GM10248 (cell line): Measurements from ENCODE around the gene FAR2.

ENCODE experiments used
- CTCF ChIA-PET: fragments of 300-600 bp; sonication (Branson Sonifier 250); formaldehyde crosslinking; extraction: SDS; loops from one replicate; lab custom pipeline; 2021; ENCODE audit warnings: antibody characterized with exemption; lab: Yijun Ruan, JAX
- POLR2A ChIA-PET: fragments of 350-650 bp; sonication (Branson Sonifier 250); formaldehyde crosslinking; extraction: SDS; loops from one replicate; lab custom pipeline; 2020; ENCODE audit warnings: antibody characterized with exemption; lab: Yijun Ruan, JAX
- DNase-seq: peaks from one replicate; pipeline ENCODE4 v3.0.0; 2012; ENCODE audit errors: extremely low spot score
- TF ChIP-seq, protein P1 (sequence below): IDR thresholded peaks from 2 replicates; pipeline ENCODE4 v1.5.1; 2012; ENCODE audit warnings: mild to moderate bottlenecking, low read depth; ENCODE audit errors: extremely low read depth, missing control alignments, control extremely low read depth

Gene FAR2

DNA sequence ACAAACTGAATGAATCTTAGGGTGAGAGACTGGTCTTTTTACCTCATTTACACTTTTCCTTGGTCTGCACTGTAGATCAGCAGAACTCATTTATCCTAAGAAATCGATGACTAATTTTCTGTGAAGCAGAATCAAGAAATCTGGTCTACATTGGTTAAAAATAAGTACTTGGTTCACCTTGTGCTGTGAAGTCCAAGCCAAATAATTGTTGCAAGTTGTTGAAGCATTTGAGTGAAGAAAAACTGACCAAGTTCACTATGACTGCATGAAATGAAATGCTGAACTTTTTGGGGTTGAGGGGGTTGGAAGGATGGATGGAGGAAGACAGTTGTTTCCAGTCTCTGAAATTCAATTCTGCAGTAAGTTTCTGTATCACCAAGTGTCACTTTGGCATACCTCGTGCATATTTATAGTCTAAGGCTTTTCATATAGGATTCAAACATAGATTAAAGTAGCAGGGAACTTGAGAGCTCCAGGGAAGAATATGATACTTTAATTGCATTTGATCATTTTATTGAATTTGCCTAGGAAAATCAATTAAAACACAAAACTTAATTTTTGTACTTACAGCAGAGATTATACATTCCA, 75.0 kb downstream of the FAR2 start:
- TF ChIP-seq, protein P1, sequence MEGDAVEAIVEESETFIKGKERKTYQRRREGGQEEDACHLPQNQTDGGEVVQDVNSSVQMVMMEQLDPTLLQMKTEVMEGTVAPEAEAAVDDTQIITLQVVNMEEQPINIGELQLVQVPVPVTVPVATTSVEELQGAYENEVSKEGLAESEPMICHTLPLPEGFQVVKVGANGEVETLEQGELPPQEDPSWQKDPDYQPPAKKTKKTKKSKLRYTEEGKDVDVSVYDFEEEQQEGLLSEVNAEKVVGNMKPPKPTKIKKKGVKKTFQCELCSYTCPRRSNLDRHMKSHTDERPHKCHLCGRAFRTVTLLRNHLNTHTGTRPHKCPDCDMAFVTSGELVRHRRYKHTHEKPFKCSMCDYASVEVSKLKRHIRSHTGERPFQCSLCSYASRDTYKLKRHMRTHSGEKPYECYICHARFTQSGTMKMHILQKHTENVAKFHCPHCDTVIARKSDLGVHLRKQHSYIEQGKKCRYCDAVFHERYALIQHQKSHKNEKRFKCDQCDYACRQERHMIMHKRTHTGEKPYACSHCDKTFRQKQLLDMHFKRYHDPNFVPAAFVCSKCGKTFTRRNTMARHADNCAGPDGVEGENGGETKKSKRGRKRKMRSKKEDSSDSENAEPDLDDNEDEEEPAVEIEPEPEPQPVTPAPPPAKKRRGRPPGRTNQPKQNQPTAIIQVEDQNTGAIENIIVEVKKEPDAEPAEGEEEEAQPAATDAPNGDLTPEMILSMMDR, result no peak
- CTCF ChIA-PET, result no interaction called here
- DNase-seq, result no peak
- POLR2A ChIA-PET, result no interaction called here

DNA sequence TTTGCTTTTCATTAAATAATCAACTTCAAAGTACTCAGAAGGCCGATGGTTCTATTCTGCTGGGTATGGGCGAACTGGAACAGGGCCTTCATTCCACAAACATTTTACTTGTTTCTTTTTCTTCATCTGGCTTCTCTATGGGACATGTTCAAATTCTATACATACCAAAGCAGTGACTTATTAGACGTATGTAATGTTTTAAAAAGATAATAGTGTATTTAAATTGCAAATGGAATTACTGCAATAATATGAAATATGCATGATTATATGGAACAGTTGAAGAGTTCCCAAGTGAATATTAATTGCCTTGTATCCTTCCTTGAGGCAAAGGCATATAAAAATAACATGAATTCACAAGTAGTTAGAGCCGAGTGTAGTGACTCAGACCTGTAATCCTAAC, 75.5 kb downstream of the FAR2 start:
- POLR2A ChIA-PET, result no interaction called here
- CTCF ChIA-PET, result interaction anchor here (1.3 kb wide), 1 partner anchor 11 kb away, joined by 3 read pairs; no protein-coding TSS in a partner anchor
- no peak for DNase-seq
- TF ChIP-seq, protein P1, result no peak

DNA sequence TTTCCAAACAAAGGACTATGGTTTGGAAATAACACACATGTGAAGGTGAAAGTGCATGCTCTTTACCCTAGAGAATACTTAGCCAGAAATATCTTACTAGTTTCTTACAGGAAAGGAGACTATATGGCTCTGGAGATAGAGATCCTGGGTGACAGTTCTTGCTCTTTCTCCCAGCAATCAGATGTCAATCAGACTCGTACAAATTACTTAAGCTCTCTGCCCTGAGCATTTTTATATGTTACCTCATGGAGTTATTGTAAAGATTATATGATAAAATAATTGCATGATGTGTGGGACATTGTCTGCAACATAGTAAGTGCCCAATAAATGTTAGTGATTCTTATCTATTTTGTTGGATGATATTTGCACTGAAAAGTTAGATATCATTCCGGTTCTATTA, 76.8 kb downstream of the FAR2 start:
- TF ChIP-seq, protein P1, result no peak
- ChIA-PET CTCF (interaction anchor here (0.8 to 1.3 kb wide), 2 partner anchors 8 to 9 kb away, joined by 3 to 4 read pairs; no protein-coding TSS in a partner anchor), POLR2A (no interaction called here)
- no peak for DNase-seq

DNA sequence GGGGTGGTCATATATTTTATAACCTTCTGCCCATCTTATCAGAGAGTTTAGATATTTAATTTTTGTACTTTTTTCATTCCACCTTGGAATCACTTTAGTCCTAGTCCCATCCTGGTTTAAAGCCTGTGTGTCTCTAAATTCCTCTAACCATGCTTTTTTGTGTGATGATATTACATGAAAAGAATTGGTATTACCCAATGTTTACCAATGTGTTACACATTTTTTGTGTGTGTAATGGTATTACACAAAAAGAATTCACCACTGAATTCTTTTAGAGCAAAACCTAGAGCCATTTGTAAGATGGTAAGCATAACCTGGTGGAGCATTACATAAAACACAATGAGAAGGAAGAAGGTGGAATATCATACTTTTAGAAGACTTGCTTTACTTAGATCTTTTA, 77.5 kb downstream of the FAR2 start:
- TF ChIP-seq, protein P1, result no peak
- DNase-seq, result no peak
- ChIA-PET CTCF (no interaction called here), POLR2A (no interaction called here)

DNA sequence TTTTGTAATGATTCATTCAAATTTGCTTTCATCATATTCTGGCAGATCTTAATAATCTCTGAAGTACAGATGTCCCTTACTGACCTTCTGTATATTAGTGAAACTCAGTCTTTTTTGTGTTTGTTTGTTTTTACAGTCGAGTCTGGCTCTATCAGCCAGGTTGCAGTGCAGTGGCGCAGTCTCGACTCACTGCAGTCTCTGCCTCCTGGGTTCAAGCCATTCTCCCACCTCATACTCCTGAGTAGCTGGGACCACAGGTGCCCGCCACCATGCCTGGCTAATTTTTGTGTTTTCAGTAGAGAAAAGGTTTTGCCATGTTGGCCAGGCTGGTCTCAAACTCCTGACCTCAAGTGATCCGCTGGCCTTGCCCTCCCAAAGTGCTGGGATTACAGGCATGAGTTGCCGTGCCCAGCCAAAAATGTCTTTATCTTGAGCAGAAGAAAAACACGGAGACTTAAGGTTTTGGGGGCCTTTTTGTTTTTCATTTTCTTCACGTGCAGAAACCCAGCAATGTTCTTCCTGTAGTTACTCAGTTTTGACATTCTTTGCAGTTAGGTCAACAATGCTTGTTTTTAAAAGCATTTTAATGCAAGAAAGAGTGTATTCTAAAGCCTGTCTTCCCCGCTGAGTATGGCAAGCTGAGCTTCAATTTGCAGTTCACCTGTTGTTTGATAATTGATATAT, 79.5 kb downstream of the FAR2 start:
- ChIA-PET CTCF (no interaction called here), POLR2A (no interaction called here)
- DNase-seq, result no peak
- TF ChIP-seq, protein P1, result no peak

DNA sequence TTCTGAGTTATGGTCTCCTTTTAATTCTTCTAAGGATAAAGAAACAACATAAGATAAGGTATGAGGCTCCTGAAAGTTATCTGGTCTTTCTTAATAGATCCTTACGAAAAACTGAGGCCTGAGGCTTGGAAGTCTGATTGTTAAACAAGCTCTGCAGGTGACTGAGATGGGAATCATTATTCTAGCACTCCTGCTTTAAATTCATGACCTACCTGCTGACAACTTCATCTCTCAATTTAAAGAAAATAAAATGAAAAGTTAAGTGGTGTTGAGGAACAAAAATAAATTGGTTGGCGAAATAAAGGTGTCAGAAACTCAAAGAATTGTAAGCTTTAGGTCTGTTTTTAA, 80.1 kb downstream of the FAR2 start:
- TF ChIP-seq, protein P1, result no peak

More for the DNA sequence above, 80.1 kb downstream of the FAR2 start:
- POLR2A ChIA-PET, result no interaction called here
- no peak for DNase-seq
- CTCF ChIA-PET, result no interaction called here
